Measurements from ENCODE around the gene NME4.
A peak's percentile ranks its signal among the peaks of the same experiment; 100 is the strongest.
"Not testable (repeated sequence)": the region's sequence is repeated elsewhere in the genome, so short reads cannot be mapped to it uniquely, and the experiment has no call there.

The NME4 gene

DNA sequence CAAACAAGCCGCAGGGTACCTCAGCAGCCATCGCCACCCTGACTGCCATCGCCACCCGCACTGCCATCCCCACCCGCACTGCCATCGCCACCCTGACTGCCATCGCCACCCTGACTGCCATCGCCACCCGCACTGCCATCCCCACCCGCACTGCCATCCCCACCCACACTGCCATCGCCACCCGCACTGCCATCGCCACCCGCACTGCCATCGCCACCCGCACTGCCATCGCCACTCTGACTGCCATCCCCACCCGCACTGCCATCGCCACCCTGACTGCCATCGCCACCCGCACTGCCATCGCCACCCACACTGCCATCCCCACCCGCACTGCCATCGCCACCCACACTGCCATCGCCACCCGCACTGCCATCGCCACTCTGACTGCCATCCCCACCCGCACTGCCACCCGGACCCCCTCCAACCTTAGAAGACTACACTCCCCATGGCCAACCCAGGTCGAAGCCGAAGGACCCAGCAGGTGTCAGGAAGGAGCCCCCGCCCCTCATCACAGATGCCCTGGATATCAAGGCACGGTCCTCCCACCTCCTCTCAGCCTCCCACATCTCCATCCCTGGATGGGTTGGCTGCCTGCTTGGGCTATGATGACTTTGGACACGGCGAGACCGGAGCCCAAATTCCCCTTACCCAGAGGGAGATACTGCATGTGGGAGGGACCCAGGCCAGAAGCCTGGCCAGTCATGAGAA, 18.7 kb upstream of the NME4 start:
- not testable (repeated sequence) for DNase-seq

GRCh38 chr16:378821-379182, 18.2 kb upstream of the NME4 start:
- no peak for DNase-seq

GRCh38 chr16:379183-379960, 17.6 kb upstream of the NME4 start:
- DNase-seq = no peak

- no peak for DNase-seq
Observed at GRCh38 chr16:379961-380761, 16.8 kb upstream of the NME4 start.

GRCh38 chr16:380762-381011, 16.3 kb upstream of the NME4 start:
- no peak for DNase-seq

DNA sequence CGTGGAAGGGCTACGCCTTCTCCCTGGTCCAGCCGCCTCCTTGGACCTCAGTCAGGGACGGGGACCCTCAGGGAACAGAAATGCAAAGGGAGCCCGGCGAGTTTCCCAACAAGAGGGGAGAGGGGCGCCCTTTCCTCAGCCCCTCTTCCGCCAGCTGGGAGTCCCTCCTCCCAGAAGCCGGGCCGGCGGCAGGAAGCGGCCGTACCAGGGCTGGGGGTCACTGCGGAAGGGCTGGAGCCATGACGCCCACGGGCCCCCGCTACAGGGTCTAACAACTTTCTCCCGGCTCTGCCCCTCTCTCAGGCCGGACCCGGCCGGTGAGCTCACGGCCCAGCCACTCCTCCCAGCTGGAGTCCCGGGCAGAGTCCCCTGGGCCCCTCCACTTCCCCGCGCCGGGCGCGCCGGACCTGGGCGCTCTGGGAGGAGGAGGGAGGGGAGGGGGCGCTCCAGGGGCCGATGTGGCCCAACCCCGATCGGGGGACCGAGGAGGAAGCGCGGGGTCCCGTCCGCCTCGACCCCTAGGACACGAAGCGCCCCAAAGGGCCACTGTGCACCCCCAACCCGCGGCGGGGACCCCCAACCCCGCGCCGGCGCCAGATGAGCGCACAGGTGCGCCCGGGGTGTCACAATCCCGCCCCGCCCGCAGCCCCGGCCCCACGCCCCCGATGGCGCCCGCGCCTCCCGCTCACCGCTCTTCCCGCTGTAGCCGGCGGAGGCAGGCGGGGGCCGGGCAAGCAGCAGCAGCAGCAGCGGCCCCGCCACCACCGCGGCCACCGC, 15.8 kb upstream of the NME4 start:
- DNase-seq = no peak

GRCh38 chr16:381789-382717, 14.9 kb upstream of the NME4 start, which contains the start of gene PGAP6:
Gene PGAP6 (minus strand): TSS chr16:381978. CDS start chr16:381821, 157 bp downstream.
- DNase-seq = peak; percentile 57

DNA sequence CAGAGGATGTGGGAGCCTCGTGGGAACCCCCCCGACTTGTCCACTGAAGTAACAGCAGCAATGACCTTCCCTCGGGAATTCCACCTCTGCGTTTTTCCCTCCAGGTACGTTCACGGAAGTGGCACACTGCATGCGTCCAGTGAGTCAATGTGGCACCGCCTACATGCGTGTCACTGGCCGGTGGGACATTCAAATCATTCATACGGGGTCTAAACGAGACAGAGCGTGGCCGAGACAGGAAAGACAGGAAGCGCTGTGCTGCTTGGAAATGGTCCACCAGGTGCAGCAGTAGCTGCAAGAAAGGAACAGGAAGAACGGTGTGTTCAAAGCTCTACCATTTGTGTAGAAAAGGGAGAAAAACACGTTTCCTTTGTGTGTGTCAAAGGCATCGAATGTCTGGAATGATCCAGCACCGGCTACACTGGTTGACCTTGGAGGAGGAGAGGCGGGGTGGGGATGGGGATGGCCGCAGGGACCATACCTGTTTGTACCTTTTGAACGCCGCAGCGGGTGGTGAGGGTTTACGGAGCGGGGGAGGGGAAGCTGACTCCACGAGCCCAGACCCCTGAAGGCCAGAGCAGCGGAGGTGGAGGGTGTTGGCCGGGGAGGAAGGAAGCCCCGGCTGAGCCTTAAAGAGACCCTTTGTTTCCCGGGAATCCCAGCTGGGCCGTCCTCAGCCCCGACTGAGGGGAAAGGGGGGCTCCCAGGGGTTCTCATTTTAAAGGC, 13.5 kb upstream of the NME4 start:
- peak; percentile 48 for DNase-seq

GRCh38 chr16:386641-387156, 10.3 kb upstream of the NME4 start:
- no peak for DNase-seq

- not testable (repeated sequence) for DNase-seq
Observed at GRCh38 chr16:387761-388666, 9.0 kb upstream of the NME4 start.

GRCh38 chr16:389352-389751, 7.6 kb upstream of the NME4 start:
- DNase-seq = no peak

- DNase-seq = peak; percentile 61
Observed at GRCh38 chr16:391885-392335, 5.1 kb upstream of the NME4 start.

GRCh38 chr16:392450-393030, 4.5 kb upstream of the NME4 start:
- no peak for DNase-seq

DNA sequence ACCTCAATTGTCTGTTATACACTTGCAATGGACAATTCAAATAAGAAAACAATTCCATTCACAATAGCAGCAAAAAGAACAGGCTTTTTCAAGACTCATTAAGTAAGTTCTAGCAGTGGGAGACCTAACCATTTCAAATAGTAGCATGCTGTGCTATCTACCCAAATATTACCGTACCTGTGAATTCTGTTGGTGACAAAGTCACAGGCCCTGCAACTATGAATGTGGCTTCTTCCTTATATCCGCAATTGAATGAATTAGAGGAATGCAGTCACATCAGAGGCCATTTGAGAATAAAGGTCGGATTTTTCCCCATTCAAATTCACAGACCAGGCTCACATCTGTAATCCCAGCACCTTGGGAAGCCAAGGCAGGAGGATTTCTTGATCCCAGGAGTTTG, 800 bp upstream of the NME4 start:
- no peak for DNase-seq

GRCh38 chr16:396605-397004, 394 bp upstream of the NME4 start:
- no peak for DNase-seq

DNA sequence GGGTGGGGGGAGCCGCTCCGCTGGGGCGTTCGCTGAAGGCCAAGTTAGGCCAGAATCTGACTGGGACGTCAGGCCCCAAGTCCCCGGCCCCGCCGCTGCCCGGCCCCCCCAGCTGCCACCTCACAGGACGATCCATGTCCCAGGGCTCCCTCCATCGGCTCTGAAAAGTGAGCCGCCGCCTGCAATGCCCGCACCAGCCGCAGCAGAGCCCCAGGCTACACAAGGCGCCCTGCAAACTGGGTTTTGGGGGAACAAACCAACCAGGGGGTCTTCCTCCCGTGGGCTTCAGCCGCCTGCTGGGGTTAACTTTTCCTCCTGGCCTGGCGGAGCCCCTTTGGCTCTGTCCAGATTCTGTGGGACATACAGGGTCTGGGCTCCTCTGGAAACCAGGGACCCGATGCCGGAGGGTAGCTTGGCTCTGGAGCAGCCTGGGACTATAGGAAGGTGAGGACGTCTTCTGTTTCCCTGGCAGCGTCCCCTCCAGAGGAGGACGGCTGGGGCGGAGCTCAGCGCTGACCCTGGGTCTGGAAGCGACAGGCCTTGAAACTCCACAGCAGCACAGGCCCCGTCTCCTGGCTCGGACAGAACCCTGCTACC, 835 bp downstream of the NME4 start:
- no peak for DNase-seq

DNA sequence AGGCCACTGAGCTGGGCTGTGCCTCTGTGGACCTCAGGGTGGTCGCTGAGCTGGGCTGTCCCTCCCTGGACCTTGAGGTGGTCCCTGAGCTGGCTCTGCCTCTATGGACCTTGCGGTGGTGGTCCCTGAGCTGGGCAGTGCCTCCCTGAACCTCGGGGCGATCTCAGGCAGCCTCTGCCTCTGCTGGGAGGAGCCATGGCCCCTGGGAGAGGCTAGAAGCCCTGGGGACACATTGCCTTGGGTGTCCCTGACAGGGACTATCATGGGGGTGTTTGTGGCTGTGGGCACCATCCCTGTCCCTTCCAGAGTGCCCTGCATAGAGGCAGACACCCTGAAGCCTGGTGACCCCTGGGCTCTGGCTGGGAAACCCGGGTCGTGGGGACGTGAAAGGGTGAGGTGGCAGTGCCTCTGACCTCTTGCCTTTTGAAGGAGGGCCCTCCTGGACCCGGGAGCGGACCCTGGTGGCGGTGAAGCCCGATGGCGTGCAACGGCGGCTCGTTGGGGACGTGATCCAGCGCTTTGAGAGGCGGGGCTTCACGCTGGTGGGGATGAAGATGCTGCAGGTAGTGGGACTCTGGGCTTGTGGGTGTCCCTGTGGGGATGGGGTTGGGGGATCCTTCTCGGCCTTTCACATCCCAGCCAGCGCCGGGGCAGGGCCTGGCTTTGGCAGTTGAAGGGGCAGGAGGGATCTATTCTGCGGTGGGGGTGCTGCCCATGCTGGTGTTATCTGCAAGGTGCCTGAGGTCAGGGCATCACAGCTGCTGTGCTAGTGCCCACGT, 1.8 kb downstream of the NME4 start:
- DNase-seq = no peak
